ENCODE data around the gene RGL3. TPM values are rescaled to one million over a fixed set of nuclear protein-coding genes. Genes with fewer than 3 reads are reported as not detected.

Gene RGL3, protein sequence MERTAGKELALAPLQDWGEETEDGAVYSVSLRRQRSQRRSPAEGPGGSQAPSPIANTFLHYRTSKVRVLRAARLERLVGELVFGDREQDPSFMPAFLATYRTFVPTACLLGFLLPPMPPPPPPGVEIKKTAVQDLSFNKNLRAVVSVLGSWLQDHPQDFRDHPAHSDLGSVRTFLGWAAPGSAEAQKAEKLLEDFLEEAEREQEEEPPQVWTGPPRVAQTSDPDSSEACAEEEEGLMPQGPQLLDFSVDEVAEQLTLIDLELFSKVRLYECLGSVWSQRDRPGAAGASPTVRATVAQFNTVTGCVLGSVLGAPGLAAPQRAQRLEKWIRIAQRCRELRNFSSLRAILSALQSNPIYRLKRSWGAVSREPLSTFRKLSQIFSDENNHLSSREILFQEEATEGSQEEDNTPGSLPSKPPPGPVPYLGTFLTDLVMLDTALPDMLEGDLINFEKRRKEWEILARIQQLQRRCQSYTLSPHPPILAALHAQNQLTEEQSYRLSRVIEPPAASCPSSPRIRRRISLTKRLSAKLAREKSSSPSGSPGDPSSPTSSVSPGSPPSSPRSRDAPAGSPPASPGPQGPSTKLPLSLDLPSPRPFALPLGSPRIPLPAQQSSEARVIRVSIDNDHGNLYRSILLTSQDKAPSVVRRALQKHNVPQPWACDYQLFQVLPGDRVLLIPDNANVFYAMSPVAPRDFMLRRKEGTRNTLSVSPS
- not detected in 2 replicates for total RNA-seq

GRCh38 chr19:11418549-11419506 is at the start of gene RGL3:
TSS of gene RGL3 (minus strand) at chr19:11419314. CDS start at chr19:11419278, 36 bp downstream.

GRCh38 chr19:11435057-11435832 is 16.1 kb upstream of the RGL3 start, which contains the start of the genes ODAD3 and PRKCSH:
TSS of gene ODAD3 (minus strand) at chr19:11435121. CDS start at chr19:11435016, 105 bp downstream.
TSS of gene PRKCSH (plus strand) at chr19:11435635. CDS start at chr19:11436118, 483 bp downstream.

GRCh38 chr19:11374433-11375142 is 44.5 kb downstream of the RGL3 start, which contains the start of gene SWSAP1:
TSS of gene SWSAP1 (plus strand) at chr19:11374666. CDS start at chr19:11374681, 15 bp downstream.

GRCh38 chr19:11355160-11356073 is 63.7 kb downstream of the RGL3 start, which contains the start of gene PLPPR2:
TSS of gene PLPPR2 (plus strand) at chr19:11355432. CDS start at chr19:11357674, 2,242 bp downstream.

DNA sequence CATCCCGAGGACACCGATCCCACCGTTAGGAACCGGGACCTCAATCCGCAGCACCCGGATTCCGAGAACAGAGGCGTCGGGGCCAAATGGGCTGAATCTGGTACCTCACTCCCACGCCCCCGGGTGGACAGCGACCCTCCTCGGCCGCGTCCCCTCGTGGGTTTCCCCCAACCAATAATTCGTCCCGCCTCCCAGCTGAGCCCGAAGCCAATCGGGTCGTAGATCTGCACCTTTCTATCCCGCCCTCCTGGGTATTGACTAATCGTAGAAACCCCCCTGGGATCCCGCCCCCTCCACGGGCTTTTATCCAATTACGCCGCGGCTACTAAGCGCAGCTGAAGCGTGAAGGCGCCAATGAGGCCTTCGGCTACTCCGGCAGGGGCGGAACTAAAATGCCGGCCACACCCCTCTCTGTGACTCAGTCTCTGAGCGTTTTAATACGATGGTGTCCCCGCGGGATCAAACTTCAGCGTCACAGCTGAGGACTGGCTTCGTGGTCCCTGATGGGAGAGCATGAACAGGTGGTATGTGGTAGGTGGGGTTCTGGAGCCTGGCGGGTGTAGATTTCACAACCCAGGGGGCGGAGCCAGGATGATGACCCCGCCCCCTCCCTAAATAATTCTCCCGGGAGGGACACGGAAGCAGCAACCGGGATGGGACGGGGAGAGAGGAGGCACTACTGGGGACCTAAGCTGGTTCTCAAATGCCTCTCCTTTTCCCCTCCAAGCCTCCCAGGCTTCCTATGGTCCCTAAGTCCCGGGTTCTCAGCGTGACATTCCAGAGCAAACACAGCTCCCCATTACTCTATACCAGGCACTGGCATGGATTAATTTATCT is 72.8 kb downstream of the RGL3 start, which contains the start of the genes CCDC159 and TMEM205:
CCDC159 (plus strand) TSS at position 416 of the 837 bp plus-strand sequence; CDS start at position 504, 88 bp downstream.
TMEM205 (minus strand) TSS at position 165 of the 837 bp plus-strand sequence. CDS start 649 bp downstream, outside the sequence.

Other genes starting within 250 kb of the RGL3 start
- 15.2 and 19.4 TPM in 2 replicates for gene KANK2, start 221.8 kb downstream of the RGL3 start, total RNA-seq
- gene ANGPTL8, start 179.7 kb downstream of the RGL3 start, total RNA-seq = not detected in 2 replicates
- 30.8 and 61.5 TPM in 2 replicates for gene DOCK6, start 156.8 kb downstream of the RGL3 start, total RNA-seq
- gene TSPAN16, start 123.2 kb downstream of the RGL3 start, total RNA-seq = not detected in 2 replicates
- gene RAB3D, start 79.7 kb downstream of the RGL3 start, total RNA-seq = 42.8 and 59.5 TPM in 2 replicates
- gene TMEM205, start 73.0 kb downstream of the RGL3 start, total RNA-seq = 202 and 213 TPM in 2 replicates
- 3.4 and 5.3 TPM in 2 replicates for gene CCDC159, start 72.8 kb downstream of the RGL3 start, total RNA-seq
- 11.5 and 15.8 TPM in 2 replicates for gene PLPPR2, start 63.9 kb downstream of the RGL3 start, total RNA-seq
- gene SWSAP1, start 44.6 kb downstream of the RGL3 start, total RNA-seq = 2.7 and 3.9 TPM in 2 replicates
- 3.4 and 5.0 TPM in 2 replicates for gene EPOR, start 35.0 kb downstream of the RGL3 start, total RNA-seq
- not detected in 2 replicates for gene ODAD3, start 15.8 kb upstream of the RGL3 start, total RNA-seq
- gene PRKCSH, start 16.3 kb upstream of the RGL3 start, total RNA-seq = 157 and 216 TPM in 2 replicates
- 0.70 TPM in 1 of 2 replicates, not detected in the other for gene ELAVL3, start 61.7 kb upstream of the RGL3 start, total RNA-seq
- 6.7 and 8.4 TPM in 2 replicates for gene ZNF653, start 86.5 kb upstream of the RGL3 start, total RNA-seq
- 54.9 and 71.0 TPM in 2 replicates for gene ECSIT, start 109.8 kb upstream of the RGL3 start, total RNA-seq
- not detected in 2 replicates for gene CNN1, start 119.5 kb upstream of the RGL3 start, total RNA-seq
- 45.7 and 54.3 TPM in 2 replicates for gene ELOF1, start 139.9 kb upstream of the RGL3 start, total RNA-seq
- gene ACP5, start 158.3 kb upstream of the RGL3 start, total RNA-seq = 20.6 and 32.1 TPM in 2 replicates
- 7.4 and 8.3 TPM in 2 replicates for gene ZNF627, start 178.2 kb upstream of the RGL3 start, total RNA-seq

All from hair follicular keratinocyte (primary cell).